WERI-Rb-1 (cell line): ENCODE results near the gene LRRC27.

Source experiments
- DNase-seq: peaks from one replicate; pipeline ENCODE4 v3.0.0-alpha.2; 2020
- H3K27ac ChIP-seq: fragments of 250-450 bp; sonication (Bioruptor Pico); 2 replicates; pipeline ENCODE4 v1.5.1; 2020; ENCODE audit warnings: mild to moderate bottlenecking, moderate library complexity
- H3K27me3 ChIP-seq: fragments of 250-450 bp; sonication (Bioruptor Pico); 2 replicates; pipeline ENCODE4 v1.5.1; 2021; ENCODE audit warnings: mild to moderate bottlenecking, low read depth, moderate library complexity; ENCODE audit not compliant: insufficient read depth, severe bottlenecking
- H3K36me3 ChIP-seq: fragments of 250-450 bp; sonication (Bioruptor Pico); 2 replicates; pipeline ENCODE4 v1.5.1; 2020; ENCODE audit warnings: mild to moderate bottlenecking, moderate library complexity
- H3K4me3 ChIP-seq: 2 replicates; pipeline ENCODE4 v1.5.1; 2011; ENCODE audit warnings: low read depth, mild to moderate bottlenecking, control low read depth, low read length
- H3K9me3 ChIP-seq: fragments of 250-450 bp; sonication (Bioruptor Pico); 2 replicates; pipeline ENCODE4 v1.5.1; 2021; ENCODE audit warnings: mild to moderate bottlenecking, moderate library complexity; ENCODE audit not compliant: severe bottlenecking
- CTCF ChIP-seq: IDR thresholded peaks from 2 replicates; pipeline ENCODE4 v1.5.1; 2011; ENCODE audit warnings: low read depth, mild to moderate bottlenecking, control low read depth, inconsistent platforms, low read length

LRRC27 gene

GRCh38 chr10:132339276-132339675 is 7.3 kb downstream of the LRRC27 start:
- Histone ChIP-seq H3K27ac (no peak overlapping the region), H3K9me3 (no peaks in the 10 kb centered on the region), H3K36me3 (no peaks in the 10 kb centered on the region), H3K27me3 (no peaks in the 10 kb centered on the region), H3K4me3 (no peak overlapping the region)
- DNase-seq: no peak
- no peak for TF ChIP-seq CTCF

- Histone ChIP-seq H3K36me3 (peaks cover 5% of the 10 kb centered on the region; the same call in 1 of the 2 replicates), H3K27me3 (no peaks in the 10 kb centered on the region), H3K4me3 (no peak overlapping the region), H3K9me3 (no peaks in the 10 kb centered on the region), H3K27ac (no peak overlapping the region)
- no peak for TF ChIP-seq CTCF
- DNase-seq: no peak
These were observed 9.0 kb downstream of the LRRC27 start for GRCh38 chr10:132341017-132341416.

GRCh38 chr10:132341781-132342180 is 9.8 kb downstream of the LRRC27 start:
- Histone ChIP-seq H3K27ac (no peak overlapping the region), H3K9me3 (no peaks in the 10 kb centered on the region), H3K36me3 (peaks cover 5% of the 10 kb centered on the region; the same call in 1 of the 2 replicates), H3K4me3 (no peak overlapping the region), H3K27me3 (no peaks in the 10 kb centered on the region)
- TF ChIP-seq CTCF: no peak
- DNase-seq: no peak

GRCh38 chr10:132342553-132342952 is 10.6 kb downstream of the LRRC27 start:
- H3K9me3 ChIP-seq: no peaks in the 10 kb centered on the region
- H3K27ac ChIP-seq: no peak overlapping the region
- H3K4me3 ChIP-seq: no peak overlapping the region
- H3K27me3 ChIP-seq: no peaks in the 10 kb centered on the region
- peaks cover 5% of the 10 kb centered on the region; the same call in 1 of the 2 replicates for H3K36me3 ChIP-seq
- DNase-seq: no peak
- no peak for TF ChIP-seq CTCF

GRCh38 chr10:132344386-132344785 is 12.4 kb downstream of the LRRC27 start:
- no peak overlapping the region for H3K4me3 ChIP-seq
- DNase-seq: no peak
- H3K9me3 ChIP-seq: no peaks in the 10 kb centered on the region
- H3K27me3 ChIP-seq: no peaks in the 10 kb centered on the region
- TF ChIP-seq CTCF: no peak
- H3K27ac ChIP-seq: no peak overlapping the region
- peaks cover 8% of the 10 kb centered on the region for H3K36me3 ChIP-seq

- TF ChIP-seq CTCF: no peak
- no peaks in the 10 kb centered on the region for H3K27me3 ChIP-seq
- no peaks in the 10 kb centered on the region for H3K9me3 ChIP-seq
- H3K27ac ChIP-seq: no peak overlapping the region
- peaks cover 9% of the 10 kb centered on the region for H3K36me3 ChIP-seq
- H3K4me3 ChIP-seq: no peak overlapping the region
- no peak for DNase-seq
These were observed 13.4 kb downstream of the LRRC27 start for GRCh38 chr10:132345345-132345744.
